Omental fat pad (tissue), 4 donors: ENCODE results near the gene SASH3. TPM values are rescaled to one million over a fixed set of nuclear protein-coding genes. Genes with fewer than 3 reads are reported as not detected.

ENCODE experiments used
- ATAC-seq: fragments of 150-250 bp; one replicate; pipeline ENCODE4 v1.9.1; 2016; ENCODE audit warnings: mild to moderate bottlenecking, moderate library complexity; ENCODE audit not compliant: low FRiP score
- DNase-seq: peaks from one replicate; pipeline ENCODE4 v3.0.0-alpha.2; 2019; ENCODE audit warnings: low spot score
- CTCF ChIP-seq, 3 donors: fragments of 450-650 bp; IDR thresholded peaks; one replicate each; pipeline ENCODE4 v1.5.1; 2016 to 2017; ENCODE audit warnings: antibody characterized with exemption in 3 of 3, mild to moderate bottlenecking in 3 of 3, moderate library complexity in 2 of 3
- total RNA-seq, 4 donors: library from RNA; depleted of rRNA; stranded (reverse); fragments of >200 nt; gene quantifications; one replicate each; pipeline ENCODE4 v1.1.0, GENCODE V29; 2016

SASH3 gene
- total RNA-seq, 4 donors from 2014 or later, result 9.4 to 26.7 (median 20.6) TPM

- no peak for TF ChIP-seq CTCF (IDR thresholded peaks at IDR 0.05)
- DNase-seq, result no peak
- ATAC-seq, result peak; percentile 77
Measured at GRCh38 chrX:129748305-129748704, 31.4 kb upstream of the SASH3 start.

GRCh38 chrX:129749069-129749468 lies 30.7 kb upstream of the SASH3 start:
- DNase-seq (no peak), ATAC-seq (no peak)
- no peak for TF ChIP-seq CTCF (IDR thresholded peaks at IDR 0.05)

- TF ChIP-seq CTCF (IDR thresholded peaks at IDR 0.05), result no peak
- ATAC-seq (no peak), DNase-seq (no peak)
Measured at GRCh38 chrX:129750971-129751370, 28.8 kb upstream of the SASH3 start.

- no peak for TF ChIP-seq CTCF (IDR thresholded peaks at IDR 0.05)
- ATAC-seq (no peak), DNase-seq (no peak)
Measured at GRCh38 chrX:129754056-129755024, 25.4 kb upstream of the SASH3 start.

GRCh38 chrX:129755779-129756650 lies 23.7 kb upstream of the SASH3 start:
- TF ChIP-seq CTCF (IDR thresholded peaks at IDR 0.05), result no peak
- ATAC-seq (no peak), DNase-seq (no peak)

- DNase-seq (no peak), ATAC-seq (peak; percentile 38)
- TF ChIP-seq CTCF (IDR thresholded peaks at IDR 0.05), result no peak
Measured at GRCh38 chrX:129759576-129760061, 20.1 kb upstream of the SASH3 start.
